HG03432 (cell line): ENCODE results near the gene KIF1C.

Experiments
- ATAC-seq: cut with Tn5 transposase; IDR thresholded peaks from one replicate; pipeline ENCODE4 v1.9.1; 2021; ENCODE audit warnings: mild to moderate bottlenecking, moderate library complexity; ENCODE audit not compliant: unreplicated experiment

The KIF1C gene

GRCh38 chr17:4968486-4969046, 29.2 kb upstream of the KIF1C start:
- no peak for ATAC-seq

GRCh38 chr17:4969047-4969550, 28.7 kb upstream of the KIF1C start:
- ATAC-seq: no peak

GRCh38 chr17:4969551-4970173, 28.1 kb upstream of the KIF1C start:
- ATAC-seq: no peak

- no peak for ATAC-seq
These were observed 27.5 kb upstream of the KIF1C start for GRCh38 chr17:4970273-4970672.

- ATAC-seq: no peak
These were observed 25.9 kb upstream of the KIF1C start for GRCh38 chr17:4971826-4972225.

GRCh38 chr17:4972322-4972721, 25.4 kb upstream of the KIF1C start:
- no peak for ATAC-seq

GRCh38 chr17:4972752-4973151, 25.0 kb upstream of the KIF1C start:
- ATAC-seq: no peak

GRCh38 chr17:4973256-4974114, 24.3 kb upstream of the KIF1C start:
- ATAC-seq: no peak

- no peak for ATAC-seq
These were observed 23.6 kb upstream of the KIF1C start for GRCh38 chr17:4974115-4974670.

GRCh38 chr17:4978726-4979125, 19.0 kb upstream of the KIF1C start:
- no peak for ATAC-seq

- no peak for ATAC-seq
These were observed 17.0 kb upstream of the KIF1C start for GRCh38 chr17:4980644-4981216.

- no peak for ATAC-seq
These were observed 15.4 kb upstream of the KIF1C start for GRCh38 chr17:4982305-4982704.

- no peak for ATAC-seq
These were observed 11.3 kb upstream of the KIF1C start for GRCh38 chr17:4986403-4986802.

- ATAC-seq: peak; percentile 73
These were observed 10.6 kb upstream of the KIF1C start, which contains the start of gene CAMTA2 for GRCh38 chr17:4986951-4987766. CAMTA2 (minus strand) TSS chr17:4987675; CDS start chr17:4986222, 1,453 bp downstream.

GRCh38 chr17:4987767-4988567, 9.8 kb upstream of the KIF1C start:
- no peak for ATAC-seq

- ATAC-seq: no peak
These were observed 3.6 kb upstream of the KIF1C start for GRCh38 chr17:4994081-4994595.

- ATAC-seq: peak; percentile 15
These were observed 429 bp downstream of the KIF1C start for GRCh38 chr17:4998027-4998731.

GRCh38 chr17:4998732-4999429, 1.1 kb downstream of the KIF1C start:
- ATAC-seq: no peak
